Lower leg skin (tissue), 3 donors: ENCODE data around the gene RANBP9.

Experiments
- CTCF ChIP-seq, 3 donors: fragments of 450-650 bp; IDR thresholded peaks; one replicate each; pipeline ENCODE4 v1.5.1; 2016; ENCODE audit warnings: antibody characterized with exemption in 3 of 3, mild to moderate bottlenecking in 3 of 3, moderate library complexity in 2 of 3
- POLR2A ChIP-seq, 2 donors: fragments of 450-650 bp; IDR thresholded peaks; one replicate each; pipeline ENCODE4 v1.6.1; 2016 to 2017; ENCODE audit warnings: antibody characterized with exemption in 2 of 2, mild to moderate bottlenecking in 1 of 2, moderate library complexity in 1 of 2

- TF ChIP-seq CTCF (IDR thresholded peaks at IDR 0.05) (no peak), POLR2A (IDR thresholded peaks at IDR 0.05) (no peak)
Observed at GRCh38 chr6:13572240-13572639, 139.4 kb downstream of the RANBP9 start.
